GM18867 (cell line): ENCODE data around the gene PMM2.

ENCODE experiments used
- ATAC-seq: cut with Tn5 transposase; IDR thresholded peaks from one replicate; pipeline ENCODE4 v1.9.1; 2021; ENCODE audit warnings: mild to moderate bottlenecking, moderate library complexity; ENCODE audit not compliant: unreplicated experiment

PMM2 gene

DNA sequence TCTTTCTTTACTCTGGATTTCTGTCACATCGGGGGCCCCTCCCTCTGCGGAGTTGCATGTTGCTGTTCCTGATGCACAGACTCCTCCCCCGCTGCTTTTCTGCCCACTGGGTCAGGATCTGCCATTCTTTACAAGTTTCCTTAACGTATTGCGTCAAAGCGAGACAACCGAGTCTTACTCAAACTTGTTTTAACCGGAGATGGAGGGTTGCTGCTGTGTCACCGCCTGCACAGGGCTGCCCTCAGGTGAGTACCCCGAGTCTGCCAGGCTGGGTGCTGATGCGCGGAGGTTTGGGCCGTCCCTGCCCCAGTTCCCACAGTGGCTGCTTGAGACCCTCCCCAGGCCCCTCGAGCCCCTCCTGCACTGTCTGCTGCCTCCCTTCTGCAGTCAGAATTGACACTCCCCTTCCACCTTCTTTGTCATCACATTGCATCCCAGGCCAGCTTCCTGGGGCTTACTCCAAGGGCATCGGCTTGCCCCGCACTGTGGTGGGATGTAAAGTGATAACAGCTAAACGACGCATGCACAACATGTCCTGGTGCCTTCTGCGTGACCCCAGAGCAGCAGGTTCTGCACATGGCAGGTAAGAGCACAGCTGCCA is 51.9 kb downstream of the PMM2 start:
- ATAC-seq = no peak

DNA sequence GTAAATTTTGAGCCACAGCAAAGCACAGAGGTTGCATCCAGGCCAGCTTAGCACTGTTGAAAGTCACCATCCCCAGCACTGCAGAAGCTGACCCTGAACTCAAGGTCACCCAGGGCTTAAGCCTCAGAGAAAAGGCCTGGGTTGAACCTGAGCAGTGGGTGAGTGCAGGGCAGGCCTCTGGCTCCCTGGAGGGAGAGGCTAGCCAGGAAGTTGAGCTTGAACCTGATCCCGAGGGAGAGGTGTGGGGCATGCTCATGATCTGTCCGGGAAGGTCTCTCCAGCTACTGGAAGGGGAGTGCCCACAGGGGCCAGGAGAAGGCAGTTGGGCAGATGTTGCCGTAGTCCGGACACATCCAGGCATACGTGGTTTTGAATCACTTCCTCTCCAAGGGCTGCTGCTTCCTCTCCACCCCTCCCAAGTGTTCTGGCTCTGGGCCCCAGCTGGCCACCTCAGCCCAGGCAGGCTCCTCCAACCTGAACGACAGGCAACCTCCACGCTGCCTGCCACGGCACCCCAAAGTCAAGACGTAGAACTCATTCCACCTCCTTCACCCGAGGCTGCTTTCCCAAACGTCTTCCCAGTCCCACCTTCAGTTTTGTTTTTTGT is 52.7 kb downstream of the PMM2 start:
- no peak for ATAC-seq

DNA sequence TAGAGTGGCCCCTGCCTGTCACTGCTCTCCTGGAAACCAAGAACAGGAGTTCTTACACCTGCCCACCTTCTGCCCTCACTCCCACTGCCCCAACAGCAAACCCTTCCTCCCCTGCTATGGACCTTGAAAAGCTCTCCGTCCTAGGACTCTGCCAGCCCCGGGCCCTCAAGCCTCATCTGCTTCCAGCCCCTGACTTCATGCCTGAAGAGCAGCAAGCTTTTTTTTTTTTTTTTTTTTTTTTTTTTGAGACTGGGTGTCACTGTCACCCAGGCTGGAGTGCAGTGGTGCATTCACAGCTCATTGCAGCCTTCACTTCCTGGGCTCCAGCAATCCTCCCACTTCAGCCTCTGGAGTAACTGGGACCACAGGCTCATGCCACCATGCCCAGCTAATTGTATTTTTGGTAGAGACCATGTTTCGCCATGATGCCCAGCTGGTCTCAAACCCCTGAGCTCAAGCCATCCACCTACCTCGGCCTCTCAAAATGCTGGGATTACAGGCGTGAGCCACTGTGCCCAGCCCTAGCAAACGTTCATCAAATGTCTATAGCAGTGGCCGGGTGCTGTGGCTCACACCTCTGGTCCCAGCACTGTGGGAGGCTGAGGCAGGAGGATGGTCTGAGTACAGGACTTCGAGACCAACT is 54.2 kb downstream of the PMM2 start:
- ATAC-seq = no peak

DNA sequence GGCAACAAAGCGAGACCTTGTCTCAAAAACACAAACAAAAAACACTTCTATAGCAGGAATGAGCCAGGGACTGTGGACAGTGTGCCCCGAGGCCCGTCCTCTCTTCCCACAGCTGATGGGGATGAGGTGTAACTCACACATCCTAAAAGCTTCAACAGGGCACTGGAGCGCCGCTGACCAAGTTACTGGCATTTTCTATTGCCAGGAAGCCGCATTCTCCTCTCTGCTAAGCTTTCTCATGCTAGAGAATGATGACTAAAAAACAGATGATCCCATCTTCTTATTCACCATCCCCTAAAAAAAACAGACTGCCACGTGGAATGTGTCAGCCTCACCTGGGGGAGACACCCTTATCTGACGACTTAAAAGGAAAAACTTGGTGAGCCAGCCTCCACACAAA is 54.9 kb downstream of the PMM2 start:
- ATAC-seq = no peak

DNA sequence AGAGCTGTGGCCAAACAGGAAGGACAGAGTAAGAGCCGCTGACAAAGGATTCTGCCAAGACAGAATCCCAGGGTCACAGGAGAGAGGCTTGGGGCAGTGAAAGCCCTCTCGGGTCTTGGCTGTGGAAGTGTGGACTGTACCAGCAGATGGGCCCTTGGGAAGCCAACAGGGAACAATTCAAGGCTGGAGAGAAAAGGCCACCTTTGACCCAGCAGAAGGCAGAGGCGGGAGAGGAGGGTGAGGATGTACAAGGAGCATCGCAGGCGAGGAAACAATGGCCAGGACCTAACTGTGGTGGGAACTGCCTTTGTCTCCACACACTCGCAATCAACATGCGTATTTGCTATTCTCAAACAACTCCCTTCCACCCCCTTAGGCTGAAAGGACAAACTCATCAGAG is 55.5 kb downstream of the PMM2 start:
- ATAC-seq = no peak

DNA sequence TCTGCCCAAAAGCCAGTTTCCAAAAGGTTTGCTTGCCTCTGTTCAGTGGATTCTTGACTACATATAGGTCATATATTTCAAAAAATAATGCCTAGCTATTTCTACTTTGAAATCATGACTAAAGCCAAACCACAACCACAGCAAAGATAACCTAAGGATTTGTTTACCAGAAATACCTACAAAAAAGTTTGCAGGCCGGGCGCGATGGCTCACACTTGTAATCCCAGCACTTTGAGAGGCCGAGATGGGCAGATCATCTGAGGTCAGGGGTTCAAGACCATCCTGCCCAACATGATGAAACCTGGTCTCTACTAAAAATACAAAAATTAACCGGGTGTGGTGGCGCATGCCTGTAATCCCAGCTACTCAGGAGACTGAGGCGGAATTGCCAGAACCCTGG is 56.0 kb downstream of the PMM2 start:
- no peak for ATAC-seq

DNA sequence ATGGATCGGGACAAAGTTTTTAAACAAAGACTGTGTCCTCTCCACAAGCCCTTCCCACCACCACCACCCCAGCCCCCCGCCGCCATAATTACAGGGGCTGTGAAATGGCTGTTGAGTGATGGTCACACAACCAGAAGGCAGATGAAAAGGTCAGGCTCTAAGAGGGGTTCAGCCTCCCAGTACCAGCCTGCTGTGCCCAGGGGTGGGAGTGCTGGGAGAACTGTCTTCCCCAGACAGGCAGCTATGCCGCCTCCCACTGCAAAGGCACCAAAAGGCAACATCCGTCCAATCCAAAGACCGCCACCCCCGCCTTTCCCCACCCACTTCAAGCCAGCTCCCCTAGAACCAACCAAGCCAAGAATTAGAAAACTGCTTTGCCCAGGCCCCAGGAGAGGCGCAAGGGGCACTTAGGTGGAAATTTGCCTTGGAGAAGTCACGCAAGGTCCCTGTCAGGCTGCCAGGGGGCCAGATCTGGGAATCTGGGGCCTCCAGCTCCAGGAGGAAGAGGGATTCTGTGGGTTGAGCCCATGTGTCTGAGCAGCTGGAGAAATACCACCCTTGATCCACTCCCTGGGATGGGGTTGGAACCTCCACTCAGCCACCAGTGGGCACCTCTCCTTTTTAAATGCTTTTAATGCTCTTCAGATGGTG is 56.8 kb downstream of the PMM2 start:
- no peak for ATAC-seq

DNA sequence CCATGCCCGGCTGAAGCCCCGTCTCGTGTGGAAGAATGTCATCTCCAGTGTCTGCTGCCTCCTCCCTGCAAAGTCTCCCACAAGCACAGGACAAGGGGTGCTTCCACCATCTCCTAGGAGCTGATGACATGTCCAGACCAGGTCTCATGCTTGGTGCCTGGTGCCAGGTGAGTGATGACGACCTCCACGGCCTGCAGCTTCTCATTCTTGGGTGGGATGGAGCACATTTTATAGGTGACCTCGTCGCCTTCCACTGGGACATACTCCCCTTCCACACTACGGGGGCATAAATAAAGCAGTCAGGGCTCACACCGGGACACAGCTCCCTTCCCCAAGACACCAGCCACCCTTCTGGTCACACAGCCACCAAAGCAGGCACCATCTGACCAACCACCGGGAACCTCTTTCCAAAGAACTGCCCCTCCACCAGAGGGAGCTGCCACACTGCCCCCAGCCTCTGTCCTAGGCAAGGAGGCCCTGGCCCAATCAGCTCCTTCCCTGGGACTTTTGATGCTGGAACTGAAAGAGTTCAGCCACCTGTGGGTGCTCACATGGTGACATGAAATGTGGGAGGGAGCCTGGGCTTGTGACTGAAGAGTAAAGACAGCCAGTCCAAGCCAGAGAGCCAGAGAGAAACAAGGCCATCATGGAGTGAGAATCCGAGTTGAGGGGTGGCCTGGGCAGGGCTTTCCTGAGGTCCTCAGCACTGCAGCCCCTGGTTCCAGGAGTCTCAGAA is 57.6 kb downstream of the PMM2 start:
- no peak for ATAC-seq

DNA sequence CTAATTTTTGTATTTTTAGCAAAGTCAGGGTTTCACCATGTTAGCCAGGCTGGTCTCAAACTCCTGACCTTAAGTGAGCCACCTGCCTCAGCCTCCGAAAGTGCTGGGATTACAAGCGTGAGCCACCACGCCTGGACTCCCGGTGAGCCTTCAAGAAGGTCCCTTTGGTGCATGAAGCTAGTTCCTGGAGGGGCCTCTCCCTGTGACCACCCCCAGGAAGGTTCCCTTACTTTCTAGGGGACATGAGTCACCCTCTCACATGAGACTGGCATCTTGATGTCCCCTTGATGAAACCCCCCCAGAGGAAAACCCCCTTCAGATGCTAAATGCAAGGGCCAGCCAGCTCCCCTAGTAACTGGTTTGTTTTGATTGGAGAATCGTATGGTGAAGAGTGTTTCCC is 58.3 kb downstream of the PMM2 start:
- no peak for ATAC-seq

DNA sequence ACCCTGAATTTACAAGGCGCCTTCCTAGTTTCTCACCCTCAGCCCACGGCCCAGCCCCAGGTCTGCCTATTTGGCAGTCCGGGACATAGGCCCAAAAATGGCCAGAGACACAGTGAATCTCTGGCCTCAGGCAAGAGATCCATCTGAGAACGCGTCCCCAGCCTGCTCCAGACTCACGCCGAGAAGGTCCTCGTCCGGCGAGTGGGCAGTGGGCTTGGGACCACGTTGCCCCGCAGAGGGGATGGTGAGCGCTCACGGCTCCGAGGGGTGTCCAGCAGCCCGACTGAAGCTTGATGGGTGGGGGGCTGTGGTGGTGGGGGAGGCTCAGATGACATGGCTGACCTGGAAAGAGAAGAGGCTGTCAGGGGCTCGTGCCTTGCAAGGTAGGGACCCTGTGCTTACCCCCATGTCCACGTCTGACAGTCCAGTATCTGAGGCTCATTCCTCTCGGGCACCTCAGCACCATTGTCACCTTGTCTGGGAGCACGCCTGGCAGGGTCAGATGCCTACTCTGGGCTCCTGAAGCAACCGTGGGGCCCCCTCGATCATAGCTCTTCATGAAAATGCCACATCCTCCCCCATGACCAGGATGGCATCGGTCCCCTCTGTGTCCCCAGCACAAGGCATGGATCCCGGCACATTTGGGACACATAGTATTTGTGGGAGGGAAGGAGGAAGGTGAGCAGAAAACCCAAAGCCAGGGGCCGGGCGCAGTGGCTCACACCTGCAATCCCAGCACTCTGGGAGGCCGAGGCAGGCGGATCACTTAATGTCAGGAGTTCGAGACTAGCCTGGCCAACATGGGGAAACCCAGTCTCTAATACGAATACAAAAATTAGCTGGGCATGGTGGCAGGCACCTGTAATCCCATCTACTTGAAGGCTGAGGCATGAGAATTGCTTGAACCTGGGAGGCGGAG is 61.6 kb downstream of the PMM2 start:
- ATAC-seq = no peak

DNA sequence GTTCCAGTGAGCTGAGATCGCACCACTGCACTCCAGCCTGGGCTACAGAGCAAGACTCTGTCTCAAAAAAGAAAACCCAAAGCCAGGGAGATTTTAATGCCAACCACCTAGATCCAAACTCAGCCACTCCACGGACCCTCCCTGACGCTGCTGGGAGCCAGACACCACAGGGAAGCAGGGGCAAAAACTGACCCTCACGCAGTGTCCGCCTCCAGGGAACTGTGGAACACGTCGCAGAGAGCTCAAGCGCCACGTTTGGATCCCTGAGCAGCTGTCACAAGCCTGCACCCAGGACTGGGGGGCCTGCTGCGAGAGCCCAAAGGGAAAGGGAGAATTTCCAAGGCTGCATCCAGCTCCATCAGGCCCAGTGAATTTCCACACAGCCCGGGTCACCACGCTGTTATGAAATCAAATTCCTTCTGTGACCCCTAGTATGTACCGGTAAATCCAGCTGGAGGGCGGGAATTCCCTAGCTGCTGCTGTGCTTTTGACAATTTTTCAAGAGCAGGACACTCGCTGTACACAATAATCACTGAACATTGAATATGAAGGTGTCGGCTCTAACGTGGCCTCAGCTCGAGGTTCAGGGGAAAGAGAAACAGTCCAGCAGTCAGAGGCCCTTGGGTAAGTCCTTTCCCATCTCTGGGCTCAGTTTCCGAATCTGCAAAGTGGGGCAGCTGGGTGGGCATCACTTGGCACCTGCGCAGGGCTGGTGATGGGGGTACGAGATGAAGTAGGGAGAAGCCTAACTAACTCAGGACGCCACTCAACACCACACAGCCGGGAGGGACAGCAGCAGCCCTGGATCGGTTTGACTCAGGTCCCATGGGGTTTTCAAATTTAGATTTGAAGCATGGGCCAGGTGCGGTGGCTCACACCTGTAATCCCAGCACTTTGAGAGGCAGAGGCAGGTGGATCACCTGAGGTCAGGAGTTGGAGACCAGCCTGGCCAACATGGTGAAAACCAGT is 62.6 kb downstream of the PMM2 start:
- no peak for ATAC-seq

DNA sequence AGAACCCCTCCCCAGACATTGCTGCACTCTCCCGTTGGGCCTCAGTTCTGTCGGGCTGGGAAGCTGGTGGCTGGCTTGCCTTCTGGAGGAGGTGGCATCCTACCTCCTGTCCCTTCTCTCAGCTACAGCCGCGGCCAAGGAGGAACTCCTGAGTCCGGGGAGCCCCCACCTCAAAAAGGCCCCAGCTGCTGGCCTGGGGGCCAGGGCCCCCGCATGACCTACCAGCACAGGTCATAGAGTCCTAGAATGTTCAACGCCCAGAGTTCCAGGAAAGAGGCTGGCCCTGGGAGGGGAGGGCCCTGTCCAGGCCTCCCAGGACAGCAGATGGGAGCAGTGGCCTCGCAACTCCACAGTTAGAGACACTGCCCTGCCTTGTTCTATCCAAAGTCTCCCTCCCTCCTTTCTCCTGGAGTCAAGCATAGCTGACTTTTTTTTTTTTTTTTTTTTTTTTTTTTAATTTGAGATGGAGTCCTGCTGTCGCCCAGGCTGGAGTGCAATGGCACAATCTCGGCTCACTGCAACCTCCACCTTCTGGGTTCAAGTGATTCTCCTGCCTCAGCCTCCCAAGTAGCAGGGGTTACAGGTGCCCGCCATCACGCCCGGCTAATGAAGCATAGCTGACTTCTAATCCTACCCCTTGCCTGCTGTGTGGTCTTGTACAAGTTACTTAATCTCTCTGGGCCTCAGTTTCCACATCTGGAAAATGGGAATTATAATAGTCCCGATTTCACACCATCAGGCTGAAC is 64.1 kb downstream of the PMM2 start:
- no peak for ATAC-seq

DNA sequence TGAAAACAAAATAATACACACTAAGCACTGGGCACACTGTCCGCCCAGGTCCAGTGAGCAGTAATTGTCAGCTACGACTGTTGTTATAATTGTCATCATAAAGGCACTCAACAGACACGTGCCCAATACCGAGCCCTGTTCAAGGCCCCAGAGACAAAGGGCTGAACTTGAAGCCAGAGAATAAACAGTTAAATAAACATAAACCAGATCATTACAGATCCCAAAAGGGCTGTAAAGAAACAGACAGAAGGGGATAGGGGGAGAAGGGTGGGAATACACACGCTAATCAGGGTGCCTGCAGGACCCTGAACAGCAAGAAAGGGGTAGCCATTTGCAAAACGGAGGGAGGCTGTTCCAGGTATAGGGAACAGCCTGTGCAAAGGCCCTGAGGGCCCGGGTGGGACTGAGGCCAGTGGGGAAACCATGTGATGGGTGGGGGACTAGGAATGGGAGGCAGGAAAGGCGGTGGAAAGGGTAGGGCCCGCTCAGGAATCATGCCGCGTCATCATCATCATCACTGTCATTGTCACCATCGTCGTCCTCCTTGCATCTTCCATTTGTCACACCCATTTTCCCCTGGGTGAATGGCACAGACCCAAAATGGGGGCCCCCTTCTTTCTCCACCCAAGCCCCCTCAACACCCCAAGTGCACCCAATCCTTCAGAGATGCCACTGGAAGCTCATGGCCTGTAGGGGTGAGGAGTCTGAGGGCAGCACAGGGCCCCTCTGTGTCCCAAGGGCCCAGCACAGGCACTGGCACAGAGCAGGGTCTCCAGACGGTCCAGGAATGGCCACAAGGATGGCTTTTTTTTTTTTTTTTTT is 64.9 kb downstream of the PMM2 start:
- no peak for ATAC-seq

DNA sequence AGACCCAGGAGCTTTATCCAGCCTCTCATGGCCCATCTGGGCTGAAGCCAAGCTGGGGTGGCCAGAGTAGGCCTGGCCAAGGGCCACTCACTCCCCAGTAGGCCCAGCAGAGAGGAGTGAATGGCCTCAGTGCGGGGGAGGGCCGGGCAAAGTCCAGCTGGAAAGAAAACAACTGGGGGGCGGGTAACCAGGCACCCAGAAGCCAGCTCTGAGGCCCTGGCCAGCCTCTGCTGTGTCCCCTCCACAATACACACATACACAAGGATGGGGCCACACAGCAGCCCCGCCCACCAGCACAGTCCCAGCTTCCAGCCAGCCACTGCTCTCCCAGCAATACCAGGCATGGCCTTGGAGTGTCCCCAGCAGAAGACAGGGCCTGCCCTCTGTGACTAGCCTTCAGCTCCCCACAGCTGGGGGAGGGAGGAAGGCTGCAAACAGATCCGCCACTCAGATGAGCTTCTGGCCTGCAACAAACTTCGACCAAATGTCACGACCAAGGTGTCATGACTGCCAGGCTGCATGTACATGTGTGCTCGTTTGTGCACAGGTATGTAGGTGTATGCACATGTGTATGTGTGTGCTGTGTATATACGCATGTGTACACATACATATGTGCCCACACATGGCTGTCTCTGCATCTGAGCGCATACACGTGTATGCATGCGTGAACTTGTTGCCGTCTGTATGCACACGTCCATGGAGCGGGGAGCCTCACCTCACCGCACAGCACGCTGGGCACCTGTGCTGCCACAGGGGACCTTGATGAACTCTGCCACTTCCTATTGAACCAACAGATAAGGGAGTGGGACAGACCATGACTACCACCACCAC is 66.2 kb downstream of the PMM2 start:
- no peak for ATAC-seq

DNA sequence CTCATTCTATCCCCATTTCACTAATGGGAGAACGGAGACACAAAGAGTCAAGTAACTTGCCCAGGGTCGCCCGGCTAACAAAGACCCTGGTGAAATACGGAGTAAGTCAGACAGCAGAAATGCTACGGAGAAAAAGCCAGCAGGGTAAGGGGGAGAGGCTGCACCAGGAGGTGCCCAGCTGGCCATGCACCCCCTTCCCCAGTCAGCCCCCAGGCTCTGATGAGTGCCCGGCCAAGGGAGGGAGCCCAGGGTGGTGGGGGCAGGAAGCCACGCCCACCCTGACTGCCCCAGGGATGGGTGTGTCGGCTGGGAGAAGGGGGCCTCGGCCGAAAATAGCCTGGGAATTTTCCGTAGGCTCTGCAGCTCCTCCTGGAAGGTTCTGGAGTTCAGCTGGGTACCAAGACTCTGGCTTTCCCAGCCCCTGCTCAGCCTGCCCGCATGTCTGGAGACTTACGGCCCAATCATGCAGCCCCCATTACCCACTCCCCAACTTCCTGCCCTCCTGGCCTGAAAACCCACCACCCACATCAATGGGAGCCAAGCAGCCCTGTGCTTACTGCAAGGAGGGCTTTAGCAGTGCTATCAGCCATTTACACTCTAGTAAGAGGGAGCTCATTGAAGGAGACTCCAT is 67.0 kb downstream of the PMM2 start:
- no peak for ATAC-seq

DNA sequence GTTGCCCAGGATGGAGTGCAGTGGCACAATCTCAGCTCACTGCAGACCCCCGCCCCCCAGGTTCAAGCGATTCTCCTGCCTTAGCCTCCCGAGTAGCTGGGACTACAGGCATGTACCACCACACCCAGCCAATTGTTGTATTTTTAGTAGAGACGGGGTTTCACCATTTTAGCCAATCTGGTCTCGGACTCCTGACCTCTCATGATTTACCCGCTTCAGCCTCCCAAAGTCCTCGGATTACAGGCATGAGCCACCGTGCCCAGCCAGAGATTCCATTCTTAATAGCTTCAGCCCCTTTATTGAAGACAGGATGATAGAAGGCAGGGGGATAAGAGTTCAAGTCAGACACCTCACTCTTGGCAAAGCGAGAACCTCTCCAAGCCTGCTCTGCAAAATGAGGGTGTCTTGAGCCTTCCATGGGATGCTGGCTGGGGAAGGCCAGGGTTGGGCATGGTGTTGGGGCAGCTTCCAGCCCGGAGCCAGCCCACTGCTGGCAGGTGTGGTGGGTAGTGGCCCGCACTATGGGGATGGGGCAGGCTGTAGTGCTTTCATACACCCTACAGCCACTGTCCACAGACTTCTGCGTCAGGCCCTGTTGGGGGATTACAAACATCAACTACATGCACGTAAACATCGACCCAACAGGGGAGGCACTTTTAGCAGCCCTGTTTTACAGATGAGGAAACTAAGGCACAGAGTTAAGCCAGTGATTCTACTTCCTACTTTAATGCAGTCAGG is 67.7 kb downstream of the PMM2 start:
- no peak for ATAC-seq
